CD4-positive, alpha-beta T cell (primary cell): ENCODE data around the gene GPI. TPM values are rescaled to one million over a fixed set of nuclear protein-coding genes. Genes with fewer than 3 reads are reported as not detected.
A peak's percentile ranks its signal among the peaks of the same experiment; 100 is the strongest.

Experiments
- ATAC-seq: fragments of 200-7000 bp; cut with Tn5 transposase; one replicate; pipeline ENCODE4 v1.10.0; 2022; ENCODE audit warnings: mild to moderate bottlenecking; ENCODE audit not compliant: poor library complexity
- CTCF ChIA-PET: fragments of 350-600 bp; sonication (Branson Sonifier 250); formaldehyde crosslinking; loops from one replicate; lab custom pipeline; 2021; ENCODE audit warnings: antibody characterized with exemption, inconsistent platforms; lab: Charles Lee
- POLR2A ChIA-PET: fragments of 350-600 bp; sonication (Branson Sonifier 250); formaldehyde crosslinking; loops from one replicate; lab custom pipeline; 2021; ENCODE audit warnings: antibody characterized with exemption, inconsistent platforms; lab: Charles Lee
- DNase-seq, 14 experiments: peaks; one replicate each; pipeline ENCODE4 v3.0.0-alpha.2; 2013 to 2020; ENCODE audit warnings: mixed read lengths in 2 of 14
- H3K27ac ChIP-seq, 2 donors: one replicate each; pipeline versions ENCODE4 v1.5.1 to v1.7.0; 2013; ENCODE audit warnings: low read length in 2 of 2, low read depth in 1 of 2, mild to moderate bottlenecking in 1 of 2
- H3K27me3 ChIP-seq, 2 experiments: 1 replicate in 1 of 2; 2 replicates in 1 of 2; pipeline versions ENCODE4 v1.6.1 to v1.7.0; 2013; ENCODE audit warnings: low read length in 2 of 2, control low read depth in 1 of 2, mild to moderate bottlenecking in 1 of 2, moderate library complexity in 1 of 2; ENCODE audit not compliant: insufficient read depth in 2 of 2, control insufficient read depth in 1 of 2
- H3K36me3 ChIP-seq: one replicate; pipeline ENCODE4 v1.6.1; 2013; ENCODE audit warnings: low read length, control low read depth; ENCODE audit not compliant: insufficient read depth
- H3K4me1 ChIP-seq: one replicate; pipeline ENCODE4 v1.6.1; 2013; ENCODE audit warnings: low read length, control low read depth; ENCODE audit not compliant: insufficient read depth
- H3K4me3 ChIP-seq: one replicate; pipeline ENCODE4 v1.5.1; 2013; ENCODE audit warnings: mild to moderate bottlenecking, low read length, moderate library complexity
- H3K9me3 ChIP-seq, 2 experiments: 1 replicate in 1 of 2; 2 replicates in 1 of 2; pipeline versions ENCODE4 v1.6.1 to v1.7.0; 2013; ENCODE audit warnings: low read length in 2 of 2, mild to moderate bottlenecking in 2 of 2, control low read depth in 1 of 2, moderate library complexity in 1 of 2; ENCODE audit not compliant: control insufficient read depth in 1 of 2, insufficient read depth in 1 of 2
- H3K27ac Mint-ChIP-seq: one replicate; pipeline ENCODE4 v1.8.0; 2020; ENCODE audit warnings: mixed read lengths
- H3K27me3 Mint-ChIP-seq: one replicate; pipeline ENCODE4 v1.8.0; 2021; ENCODE audit warnings: mixed read lengths
- H3K36me3 Mint-ChIP-seq: one replicate; pipeline ENCODE4 v1.8.0; 2021; ENCODE audit warnings: low read depth, mixed read lengths
- H3K4me1 Mint-ChIP-seq: one replicate; pipeline ENCODE4 v1.8.0; 2021; ENCODE audit warnings: low read depth, mixed read lengths
- H3K4me3 Mint-ChIP-seq: one replicate; pipeline ENCODE4 v1.8.0; 2020; ENCODE audit warnings: mild to moderate bottlenecking, mixed read lengths
- H3K9me3 Mint-ChIP-seq: one replicate; pipeline ENCODE4 v1.8.0; 2020; ENCODE audit warnings: mixed read lengths
- CTCF ChIP-seq: fragments of 200-600 bp; IDR thresholded peaks from one replicate; pipeline ENCODE4 v1.8.0; 2022; ENCODE audit warnings: antibody characterized with exemption, mild to moderate bottlenecking
- intact Hi-C, 2 experiments: fragments of 100-400 bp; cut with DNase I in 1 of 2; cut with micrococcal nuclease in 1 of 2; formaldehyde crosslinking; loops; one replicate each; pipeline versions ENCODE4 v1.15.1 to v1.9.0; 2023 to 2025; cut with DNase I, micrococcal nuclease
- total RNA-seq, 174 experiments: library from RNA in 2 of 174; stranded (reverse) in 2 of 174; gene quantifications; one replicate each; pipeline ENCODE4 v1.2.3 and lab custom pipeline; 2021 to 2026

Gene GPI
- total RNA-seq, 2 experiments from 2014 or later = 85.0 to 86.0 TPM

- Histone ChIP-seq H3K27me3 (no peaks in the 10 kb centered on the region), H3K9me3 (no peaks in the 10 kb centered on the region), H3K36me3 (peaks cover 60% of the 10 kb centered on the region), H3K4me1 (peaks cover 5% of the 10 kb centered on the region), H3K4me3 (no peak overlapping the region), H3K27ac (no peak overlapping the region)
- intact Hi-C loops = loop anchor here (2.0 to 5.0 kb wide), 6 partner anchors 21 to 165 kb away; partner anchors contain the start of genes GARRE1 (in 2 of the 2) and LSM14A (in 1 of the 2)
- no peaks in the 10 kb centered on the region for H3K27me3 Mint-ChIP-seq
- H3K4me3 Mint-ChIP-seq = no peak overlapping the region
- H3K9me3 Mint-ChIP-seq = no peaks in the 10 kb centered on the region
- no peak overlapping the region for H3K27ac Mint-ChIP-seq
- ChIA-PET POLR2A (interaction anchor here (0.6 to 1.1 kb wide), 4 partner anchors 9 to 67 kb away, joined by 3 read pairs; no protein-coding TSS in a partner anchor), CTCF (no interaction called here)
- H3K36me3 Mint-ChIP-seq = peaks cover 72% of the 10 kb centered on the region
- DNase-seq (no peak), ATAC-seq (no peak)
- peaks cover 9% of the 10 kb centered on the region for H3K4me1 Mint-ChIP-seq
- no peak for TF ChIP-seq CTCF
Measured at GRCh38 chr19:34337739-34338138, 27.3 kb upstream of the GPI start.

DNA sequence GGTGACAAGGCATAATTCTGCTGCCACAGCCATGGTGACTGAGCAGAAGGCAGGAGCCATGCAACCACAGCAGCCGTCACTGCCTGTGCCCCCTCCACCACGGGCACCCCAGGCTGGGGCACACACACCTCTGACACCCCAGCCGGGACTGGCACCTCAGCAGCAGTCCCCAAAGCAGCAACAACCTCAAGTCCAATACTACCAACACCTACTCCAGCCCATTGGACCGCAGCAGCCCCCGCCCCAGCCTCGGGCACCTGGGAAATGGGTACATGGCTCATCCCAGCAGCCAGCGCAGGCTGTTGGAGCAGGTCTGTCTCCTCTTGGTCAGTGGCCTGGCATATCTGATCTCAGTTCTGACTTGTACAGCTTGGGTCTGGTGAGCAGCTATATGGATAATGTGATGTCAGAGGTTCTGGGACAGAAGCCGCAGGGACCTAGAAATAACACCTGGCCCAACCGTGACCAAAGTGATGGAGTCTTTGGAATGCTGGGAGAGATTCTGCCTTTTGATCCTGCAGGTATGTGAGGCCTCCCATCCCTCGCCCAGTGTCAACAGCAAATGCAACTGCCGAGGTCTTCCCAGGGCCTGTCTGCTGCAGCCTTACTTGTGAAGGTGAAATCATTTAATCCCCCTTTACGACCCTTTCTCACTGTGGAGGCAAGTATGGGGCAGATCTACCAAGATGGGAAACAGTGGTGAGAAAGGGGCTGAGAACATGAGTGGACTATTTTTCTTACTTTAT, 22.9 kb upstream of the GPI start:
- Mint-ChIP-seq H3K4me3 (no peak overlapping the region), H3K27ac (peak overlapping the region; percentile 20), H3K27me3 (no peaks in the 10 kb centered on the region), H3K9me3 (no peaks in the 10 kb centered on the region), H3K4me1 (peaks cover 11% of the 10 kb centered on the region), H3K36me3 (peaks cover 81% of the 10 kb centered on the region)
- H3K4me3 ChIP-seq = no peak overlapping the region
- ATAC-seq (no peak), DNase-seq (no peak)
- no peak for TF ChIP-seq CTCF
- ChIA-PET CTCF (no interaction called here), POLR2A (no interaction called here)
- no peaks in the 10 kb centered on the region for H3K27me3 ChIP-seq
- intact Hi-C loops = no loop called here
- no peaks in the 10 kb centered on the region for H3K4me1 ChIP-seq
- peaks cover 59% of the 10 kb centered on the region for H3K36me3 ChIP-seq
- no peaks in the 10 kb centered on the region for H3K9me3 ChIP-seq
- H3K27ac ChIP-seq = no peak overlapping the region

DNA sequence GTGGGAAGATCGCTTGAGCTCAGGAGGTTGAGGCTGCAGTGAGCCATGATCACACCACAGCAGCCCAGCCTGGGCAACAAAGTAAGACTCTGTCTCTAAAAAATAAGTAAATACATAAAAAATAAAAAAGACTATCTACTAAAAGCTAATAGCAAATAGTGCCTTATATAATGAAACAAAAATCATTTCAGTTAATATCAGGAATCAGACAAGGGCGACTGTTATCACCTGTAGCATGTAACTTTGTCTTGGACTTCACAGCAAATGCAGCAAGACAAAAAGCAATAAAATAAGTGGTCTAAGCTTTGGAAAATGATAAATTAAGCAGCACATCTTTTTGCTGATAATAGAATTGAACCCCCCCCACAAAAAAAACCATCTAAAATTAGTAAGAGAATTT, 21.2 kb upstream of the GPI start:
- intact Hi-C loops = no loop called here
- no peaks in the 10 kb centered on the region for H3K9me3 ChIP-seq
- H3K27ac ChIP-seq = no peak overlapping the region
- Mint-ChIP-seq H3K4me1 (peaks cover 10% of the 10 kb centered on the region), H3K27ac (no peak overlapping the region), H3K4me3 (no peak overlapping the region), H3K36me3 (peaks cover 68% of the 10 kb centered on the region), H3K9me3 (no peaks in the 10 kb centered on the region), H3K27me3 (no peaks in the 10 kb centered on the region)
- POLR2A ChIA-PET = no interaction called here
- no peak overlapping the region for H3K4me3 ChIP-seq
- peaks cover 55% of the 10 kb centered on the region for H3K36me3 ChIP-seq
- no peaks in the 10 kb centered on the region for H3K27me3 ChIP-seq
- CTCF ChIA-PET = no interaction called here
- no peak for TF ChIP-seq CTCF
- no peaks in the 10 kb centered on the region for H3K4me1 ChIP-seq
- ATAC-seq (no peak), DNase-seq (no peak)
